HG03280 (cell line): ENCODE measurements around the gene CARMIL3.

Experiments used
- ATAC-seq: cut with Tn5 transposase; IDR thresholded peaks from one replicate; pipeline ENCODE4 v1.9.1; 2021; ENCODE audit warnings: mild to moderate bottlenecking, moderate library complexity; ENCODE audit not compliant: unreplicated experiment

Gene CARMIL3

DNA sequence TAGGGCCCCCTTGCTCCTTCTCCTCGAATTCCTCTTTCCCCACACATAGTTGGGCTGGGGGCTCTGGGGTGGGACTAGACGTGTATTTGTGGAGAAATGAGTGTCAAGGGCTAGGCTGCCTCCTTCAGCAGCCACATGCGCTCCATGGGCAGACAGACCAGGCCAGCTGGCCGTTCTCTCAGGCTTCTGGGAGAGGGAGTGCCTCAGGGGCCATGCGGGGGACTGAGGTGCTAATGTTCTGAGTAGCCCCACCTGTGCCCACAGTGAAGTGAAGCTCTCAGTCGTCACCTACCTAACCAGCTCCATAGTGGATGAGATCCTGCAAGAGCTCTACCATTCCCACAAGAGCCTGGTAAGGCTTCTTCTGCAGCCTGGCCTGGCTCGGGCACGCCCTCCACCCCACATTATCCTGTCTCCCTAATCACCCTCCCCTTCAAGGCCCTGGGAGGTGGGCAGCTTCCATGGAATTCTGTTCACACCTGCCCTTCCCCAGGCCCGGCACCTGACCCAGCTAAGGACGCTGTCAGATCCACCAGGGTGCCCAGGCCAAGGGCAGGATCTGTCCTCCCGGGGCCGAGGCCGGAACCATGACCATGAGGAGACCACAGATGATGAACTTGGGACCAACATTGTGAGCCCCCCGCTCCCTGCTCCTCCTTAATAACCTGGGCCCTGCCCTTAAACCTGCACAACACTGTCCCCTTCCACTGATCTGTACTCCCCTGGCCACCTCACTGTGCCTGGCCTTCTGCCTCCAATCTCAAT lies 10.6 kb downstream of the CARMIL3 start:
- no peak for ATAC-seq

DNA sequence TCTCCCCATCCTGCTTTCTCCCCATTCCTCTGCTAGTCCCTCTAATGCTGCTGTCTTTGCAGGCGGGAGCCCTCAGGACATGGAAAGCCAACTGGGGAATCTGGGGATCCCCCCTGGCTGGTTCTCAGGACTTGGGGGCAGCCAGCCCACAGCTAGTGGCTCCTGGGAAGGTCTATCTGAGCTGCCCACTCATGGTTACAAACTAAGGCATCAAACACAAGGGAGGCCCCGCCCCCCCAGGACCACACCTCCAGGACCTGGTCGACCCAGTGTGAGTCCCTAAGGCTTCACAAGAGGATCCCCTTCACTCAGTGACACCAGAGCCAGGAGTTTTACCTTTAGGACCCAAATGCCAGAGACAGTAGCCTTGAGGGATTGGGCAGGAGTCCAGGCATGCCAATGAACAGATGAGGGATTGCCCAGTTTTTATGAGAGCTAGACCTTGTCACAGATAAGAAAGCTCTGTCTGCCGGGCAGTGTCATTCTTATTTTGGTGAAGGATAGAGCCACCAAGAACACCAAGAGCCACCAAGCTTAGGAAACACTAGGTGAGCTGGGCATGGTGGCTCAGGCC lies 11.5 kb downstream of the CARMIL3 start:
- no peak for ATAC-seq

DNA sequence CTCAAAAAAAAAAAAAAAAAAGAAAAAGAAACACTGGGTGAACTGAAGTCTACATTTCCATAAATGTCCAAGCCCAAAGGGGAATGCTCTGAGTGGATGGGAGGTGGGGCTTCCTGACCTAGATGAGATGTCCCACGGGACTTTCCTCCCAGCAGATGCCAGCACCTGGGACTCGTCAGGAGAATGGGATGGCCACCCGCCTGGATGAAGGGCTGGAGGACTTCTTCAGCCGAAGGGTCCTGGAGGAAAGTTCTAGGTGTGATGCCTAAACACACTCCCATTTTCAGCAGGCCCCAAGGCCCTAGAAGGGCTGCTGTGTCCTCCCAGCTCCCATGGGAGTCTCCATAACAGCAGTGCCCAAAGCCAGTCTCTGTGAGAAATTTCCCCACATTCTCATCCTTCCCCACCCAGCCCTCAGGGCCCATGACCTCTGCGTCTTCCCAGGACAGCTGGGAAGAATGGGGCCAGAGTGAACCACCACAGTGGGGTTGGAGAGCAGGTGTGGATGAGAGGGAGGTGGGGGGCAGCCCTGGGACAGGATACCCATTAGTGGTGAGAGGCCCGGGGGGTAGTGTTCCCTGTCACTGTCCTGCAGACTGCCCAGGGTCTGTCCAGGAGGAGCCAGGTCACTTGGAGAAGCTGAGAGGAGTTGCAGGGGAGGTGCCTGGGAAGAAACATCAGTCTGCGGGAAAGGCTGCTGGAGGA lies 12.4 kb downstream of the CARMIL3 start:
- ATAC-seq, result no peak

DNA sequence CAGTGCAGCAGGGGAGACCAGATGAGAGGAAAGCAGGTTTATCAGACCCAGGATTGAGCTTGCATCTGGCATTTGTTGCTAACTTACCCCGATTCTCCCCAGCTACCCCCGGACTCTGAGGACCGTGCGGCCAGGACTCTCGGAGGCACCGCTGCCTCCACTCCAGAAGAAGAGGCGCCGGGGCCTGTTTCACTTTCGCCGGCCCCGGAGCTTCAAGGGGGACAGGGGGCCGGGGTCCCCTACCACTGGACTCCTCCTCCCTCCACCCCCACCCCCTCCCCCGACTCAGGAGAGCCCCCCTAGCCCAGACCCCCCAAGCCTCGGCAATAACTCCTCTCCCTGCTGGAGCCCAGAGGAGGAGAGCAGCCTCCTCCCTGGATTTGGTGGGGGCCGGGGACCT lies 13.0 kb downstream of the CARMIL3 start:
- no peak for ATAC-seq

DNA sequence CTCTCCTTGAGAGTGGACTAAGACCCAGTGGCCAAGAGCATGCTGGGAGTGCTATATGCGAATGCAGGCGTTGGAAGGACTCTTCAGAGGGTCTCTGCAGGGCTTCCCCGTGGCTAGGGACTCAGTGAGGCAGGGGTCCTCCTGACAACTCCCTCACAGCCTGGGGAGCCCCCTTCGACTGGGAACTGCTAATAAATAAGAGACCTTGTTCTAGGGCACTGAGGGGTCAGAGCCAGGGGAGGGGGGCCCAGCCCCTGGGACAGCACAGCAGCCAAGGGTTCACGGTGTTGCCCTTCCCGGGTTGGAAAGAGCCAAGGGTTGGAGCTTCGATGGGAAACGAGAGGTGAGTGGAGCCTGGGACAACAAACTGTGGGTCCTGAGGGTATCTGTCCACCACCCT lies 13.6 kb downstream of the CARMIL3 start:
- ATAC-seq, result no peak

DNA sequence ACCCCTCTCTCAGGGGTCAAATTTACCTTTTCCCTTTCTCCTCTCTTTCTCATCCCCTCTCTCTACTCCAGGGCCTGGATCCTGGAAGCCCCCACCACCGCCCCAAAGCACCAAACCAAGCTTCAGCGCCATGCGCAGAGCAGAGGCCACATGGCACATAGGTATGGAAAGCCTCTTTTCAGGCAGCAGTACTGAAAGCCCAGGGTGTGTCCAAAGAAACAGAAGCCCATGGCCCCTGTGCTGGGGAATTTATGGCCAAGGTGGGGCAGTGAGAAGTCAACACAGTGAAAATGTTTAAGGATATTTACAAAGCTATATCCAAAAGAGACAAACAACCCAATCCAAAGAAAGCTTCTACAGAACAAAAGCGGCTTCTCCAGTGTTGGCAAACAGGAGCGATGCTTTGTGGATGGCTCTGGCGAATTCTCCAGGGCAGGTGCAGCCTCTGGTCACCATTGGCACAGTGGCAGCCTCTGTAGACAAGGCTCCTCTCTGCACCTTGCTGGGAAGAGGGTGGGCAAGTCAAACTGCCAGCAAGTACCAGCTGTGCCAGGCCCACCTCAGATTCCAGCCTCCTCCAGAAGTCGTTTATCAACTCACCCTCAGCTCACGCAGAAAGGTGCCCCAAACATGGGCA lies 14.8 kb downstream of the CARMIL3 start:
- ATAC-seq, result no peak

DNA sequence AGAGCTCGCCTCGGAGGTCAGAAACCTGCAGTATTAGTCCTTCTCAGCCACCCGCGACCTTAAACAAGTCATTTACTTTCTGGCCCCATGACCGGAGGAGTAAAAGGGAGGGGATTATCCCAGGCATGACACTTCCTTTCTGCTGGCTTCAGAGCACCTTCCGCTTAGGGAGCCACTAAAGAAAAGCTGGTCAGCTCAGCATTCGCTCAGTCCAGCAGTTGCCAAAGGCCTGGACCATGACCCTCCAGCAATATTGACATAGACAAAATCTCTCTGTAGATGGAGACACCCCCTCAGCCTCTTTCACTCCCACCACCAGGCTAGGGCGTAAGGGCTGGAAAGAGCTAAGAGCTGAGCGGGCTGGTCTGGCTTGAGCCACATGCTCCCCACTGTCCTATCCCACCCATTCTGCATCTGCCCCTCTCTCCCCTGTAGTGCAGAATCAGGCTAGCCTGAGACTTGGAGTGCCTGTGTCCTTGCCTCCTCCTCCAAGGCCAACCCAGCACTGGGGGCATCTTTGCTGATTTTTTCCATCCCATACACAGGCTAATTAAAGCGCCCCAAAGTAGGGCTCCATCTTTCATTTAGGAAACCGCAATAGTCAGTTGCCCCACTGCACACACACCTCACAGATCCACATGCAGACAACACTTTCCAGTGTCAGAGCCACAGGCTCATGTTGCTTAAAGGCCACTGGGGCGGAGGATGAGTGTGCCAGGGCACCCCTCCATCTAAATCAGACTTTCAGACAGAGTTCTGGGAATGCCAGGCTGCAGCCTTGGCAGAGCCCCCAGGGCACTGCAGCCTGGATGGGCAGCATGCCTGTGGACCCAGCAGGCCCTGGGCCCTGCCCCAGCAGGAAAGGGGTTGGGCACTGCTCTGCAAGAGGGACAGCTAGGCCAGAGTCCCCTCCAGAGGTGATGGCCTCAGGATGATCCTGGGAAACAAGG lies 15.6 kb downstream of the CARMIL3 start:
- no peak for ATAC-seq

DNA sequence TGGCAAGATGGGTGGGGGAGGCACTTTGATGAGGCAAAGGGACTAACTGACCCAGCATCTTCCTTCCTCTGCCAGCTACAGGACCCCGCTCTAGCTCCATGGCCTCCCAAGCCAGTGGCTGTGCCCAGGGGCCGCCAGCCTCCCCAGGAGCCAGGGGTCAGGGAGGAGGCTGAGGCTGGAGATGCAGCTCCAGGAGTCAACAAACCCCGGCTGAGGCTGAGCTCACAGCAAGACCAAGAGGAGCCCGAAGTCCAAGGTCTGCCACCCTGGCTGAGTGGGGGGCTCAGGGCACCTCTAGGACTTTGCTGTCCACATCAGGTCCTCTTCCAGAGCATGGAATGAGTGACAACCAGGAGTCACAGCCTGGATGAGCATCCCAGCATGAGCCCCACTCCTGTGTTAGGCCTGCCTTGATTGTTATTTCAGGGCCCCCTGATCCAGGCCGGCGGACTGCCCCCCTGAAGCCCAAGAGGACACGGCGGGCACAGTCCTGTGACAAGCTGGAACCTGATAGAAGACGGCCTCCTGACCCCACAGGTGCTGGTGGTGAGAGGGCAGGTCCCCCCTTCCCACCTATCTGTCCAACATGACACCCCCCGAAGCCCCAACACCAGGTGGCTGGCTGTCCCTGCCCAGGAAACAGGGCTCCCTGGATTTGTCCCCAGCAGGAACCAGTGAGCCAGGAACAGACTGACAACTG lies 17.1 kb downstream of the CARMIL3 start:
- no peak for ATAC-seq

DNA sequence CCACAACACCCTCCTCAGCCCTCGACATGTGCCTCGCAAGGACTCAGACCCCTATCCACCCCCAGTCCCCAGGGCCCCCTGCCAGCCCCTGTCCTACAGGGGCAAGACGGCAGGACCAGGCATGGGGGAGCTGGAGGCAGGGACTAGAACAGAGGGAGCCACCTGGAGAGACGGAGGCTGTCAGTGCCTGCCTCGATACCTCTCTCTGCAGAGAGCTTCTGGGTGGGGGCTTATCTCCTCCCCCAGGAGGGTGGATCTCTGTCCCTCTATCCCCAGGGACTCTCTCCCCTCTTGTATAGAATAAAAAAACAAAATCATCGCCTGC lies 17.6 kb downstream of the CARMIL3 start:
- ATAC-seq, result no peak

DNA sequence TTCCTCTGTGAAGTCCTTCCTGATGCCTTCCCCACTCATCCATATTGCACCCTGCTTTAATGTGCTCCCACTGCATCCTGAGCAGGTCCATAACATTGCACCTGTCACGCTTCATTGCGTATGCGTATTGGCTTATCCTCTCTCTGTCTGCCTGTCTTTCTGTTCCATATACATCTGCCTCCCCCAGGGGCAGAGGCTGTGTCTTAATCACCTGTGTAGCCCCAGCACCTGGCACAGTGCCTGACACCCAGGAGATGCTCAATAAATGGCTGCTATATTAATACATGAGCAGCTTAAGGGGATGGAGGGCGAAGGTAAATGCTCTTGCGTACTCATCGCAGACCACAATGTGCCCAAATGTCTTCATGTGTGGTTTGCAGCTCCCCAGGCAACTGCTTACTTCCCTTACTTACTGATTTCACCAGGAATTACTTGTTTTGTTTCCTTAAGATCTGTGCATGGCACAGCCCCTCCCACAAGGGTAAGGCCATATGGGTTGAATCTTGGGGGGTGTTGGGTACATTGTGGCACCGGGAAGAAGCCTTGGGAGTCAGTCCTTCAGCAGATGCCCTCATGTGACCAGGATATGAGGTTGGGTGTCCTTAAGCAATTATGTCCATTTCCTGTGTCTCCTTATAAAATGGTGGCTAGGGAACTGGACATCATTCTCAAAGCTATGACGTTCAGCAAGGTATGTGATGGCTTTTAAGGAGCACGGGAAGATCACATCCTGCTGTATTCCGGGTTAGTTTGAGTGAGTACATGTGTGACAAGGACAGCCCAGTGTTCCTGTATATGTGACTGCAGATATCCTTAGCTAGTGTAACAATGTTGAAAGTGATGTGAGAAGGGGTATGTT lies 18.7 kb downstream of the CARMIL3 start:
- ATAC-seq, result no peak

DNA sequence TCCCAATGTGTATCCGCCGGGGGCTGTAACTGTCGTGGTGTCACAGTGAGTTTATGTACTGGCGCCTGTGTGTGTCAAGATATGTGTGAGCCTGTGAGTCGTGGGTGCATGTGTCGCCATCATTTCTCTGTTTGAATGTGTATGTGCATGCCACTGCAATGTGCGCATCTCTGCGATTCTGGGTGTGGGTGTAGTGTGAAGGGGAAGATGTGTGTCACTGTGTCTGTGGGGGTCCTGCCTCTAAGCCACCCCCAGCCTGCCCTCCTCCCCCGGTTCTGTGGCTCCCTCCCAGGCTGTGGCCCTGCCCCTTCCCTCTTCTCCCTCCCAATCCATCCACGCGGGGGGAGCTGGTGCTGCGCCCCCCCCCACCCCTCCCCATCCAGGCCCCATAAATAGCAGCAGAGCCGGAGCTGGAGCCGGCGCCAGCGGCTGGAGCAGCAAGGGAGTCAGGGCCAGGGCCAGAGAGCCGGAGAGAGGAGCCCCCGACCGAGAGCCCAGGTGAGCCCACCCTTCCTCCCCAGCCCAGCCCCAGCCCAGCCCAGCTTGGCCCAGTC lies 19.4 kb downstream of the CARMIL3 start, which contains the start of gene CPNE6:
TSS of gene CPNE6 (plus strand) at position 419 of the 554 bp plus-strand sequence. CDS start 1,375 bp downstream, outside the sequence.
- ATAC-seq, result no peak

DNA sequence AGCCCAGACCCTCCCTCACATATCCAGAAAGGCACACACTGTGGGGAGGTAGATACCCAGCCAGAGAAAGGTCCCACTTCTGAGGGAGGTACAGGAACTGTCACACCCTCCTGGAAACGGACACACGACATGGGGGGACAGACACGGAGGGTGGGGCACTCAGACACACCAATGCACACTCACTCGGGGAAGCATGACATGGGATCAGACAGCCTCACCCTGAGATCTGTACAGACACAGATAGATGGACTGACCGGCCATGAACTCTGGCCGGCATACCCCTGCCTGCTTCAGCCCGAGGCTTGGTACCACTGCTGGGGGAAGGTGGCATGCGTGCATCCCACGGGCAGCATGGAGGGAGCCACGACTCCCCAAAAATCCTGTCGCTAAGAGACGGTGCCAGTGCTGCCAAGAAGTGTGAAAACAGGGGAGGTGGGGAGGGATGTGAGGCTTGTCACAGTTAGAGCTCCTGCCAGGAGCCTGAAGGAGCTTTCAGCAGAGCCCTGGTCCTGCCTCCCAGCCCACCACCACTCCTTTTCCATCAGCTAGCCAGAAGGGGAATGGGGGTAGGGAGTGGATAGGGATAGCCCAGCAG lies 20.1 kb downstream of the CARMIL3 start:
- no peak for ATAC-seq

DNA sequence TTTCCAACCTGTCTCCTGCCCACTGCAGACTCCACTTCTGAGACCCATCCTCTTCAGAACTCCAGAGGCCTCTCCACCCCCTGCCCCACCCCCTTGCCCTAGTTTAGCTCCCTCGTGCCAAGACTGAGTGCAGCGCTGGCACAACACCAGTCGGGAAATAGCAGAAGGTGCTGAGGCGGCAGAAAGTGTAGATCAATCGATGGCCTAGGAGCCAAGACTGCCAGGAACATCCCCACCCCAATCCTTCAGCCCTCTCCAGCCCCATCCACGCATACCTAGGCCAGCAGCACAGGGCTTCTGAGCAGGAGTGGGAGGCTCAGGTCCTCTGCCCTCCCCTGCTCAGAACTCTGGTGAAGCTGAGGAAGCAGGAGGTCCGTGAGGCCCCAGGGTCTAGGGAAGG lies 20.6 kb downstream of the CARMIL3 start:
- no peak for ATAC-seq

DNA sequence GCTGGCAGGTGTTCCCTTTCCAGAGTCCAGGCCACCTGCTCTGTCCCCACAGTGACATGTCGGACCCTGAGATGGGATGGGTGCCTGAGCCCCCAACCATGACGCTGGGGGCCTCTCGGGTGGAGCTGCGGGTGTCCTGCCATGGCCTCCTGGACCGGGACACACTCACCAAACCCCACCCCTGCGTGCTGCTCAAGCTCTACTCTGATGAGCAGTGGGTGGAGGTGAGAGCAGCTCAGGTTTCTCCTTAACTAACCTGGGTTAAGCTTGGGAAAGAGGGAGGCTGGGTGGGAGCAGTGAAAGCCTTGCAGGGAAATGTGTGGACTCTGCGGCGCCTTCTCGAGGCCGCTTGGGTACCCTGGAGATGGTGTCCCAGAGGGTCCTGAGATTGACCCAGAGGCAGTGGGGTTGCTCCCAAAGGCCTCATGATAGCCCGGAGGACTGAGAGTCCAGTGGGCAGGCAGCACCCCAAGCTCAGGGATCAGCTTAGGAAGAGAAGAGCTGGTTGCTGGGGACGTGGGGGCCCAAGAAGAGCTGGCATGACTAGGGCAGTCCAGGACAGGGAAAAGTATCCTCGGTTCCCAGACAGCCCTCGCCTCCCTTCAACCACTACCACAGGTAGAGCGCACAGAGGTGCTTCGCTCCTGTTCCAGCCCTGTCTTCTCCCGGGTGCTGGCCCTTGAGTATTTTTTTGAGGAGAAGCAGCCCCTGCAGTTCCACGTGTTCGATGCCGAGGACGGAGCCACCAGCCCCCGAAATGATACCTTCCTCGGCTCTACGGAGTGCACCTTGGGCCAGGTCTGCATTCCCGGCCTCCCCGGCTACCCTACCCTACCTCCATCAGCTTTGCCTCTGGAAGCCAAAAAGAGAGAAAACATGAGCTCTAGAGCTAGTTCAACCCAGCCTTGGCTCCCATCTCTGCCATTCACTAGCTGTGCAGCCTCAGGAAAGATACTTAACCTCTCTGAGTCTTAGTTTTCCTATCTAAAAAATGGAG lies 21.4 kb downstream of the CARMIL3 start:
- no peak for ATAC-seq

DNA sequence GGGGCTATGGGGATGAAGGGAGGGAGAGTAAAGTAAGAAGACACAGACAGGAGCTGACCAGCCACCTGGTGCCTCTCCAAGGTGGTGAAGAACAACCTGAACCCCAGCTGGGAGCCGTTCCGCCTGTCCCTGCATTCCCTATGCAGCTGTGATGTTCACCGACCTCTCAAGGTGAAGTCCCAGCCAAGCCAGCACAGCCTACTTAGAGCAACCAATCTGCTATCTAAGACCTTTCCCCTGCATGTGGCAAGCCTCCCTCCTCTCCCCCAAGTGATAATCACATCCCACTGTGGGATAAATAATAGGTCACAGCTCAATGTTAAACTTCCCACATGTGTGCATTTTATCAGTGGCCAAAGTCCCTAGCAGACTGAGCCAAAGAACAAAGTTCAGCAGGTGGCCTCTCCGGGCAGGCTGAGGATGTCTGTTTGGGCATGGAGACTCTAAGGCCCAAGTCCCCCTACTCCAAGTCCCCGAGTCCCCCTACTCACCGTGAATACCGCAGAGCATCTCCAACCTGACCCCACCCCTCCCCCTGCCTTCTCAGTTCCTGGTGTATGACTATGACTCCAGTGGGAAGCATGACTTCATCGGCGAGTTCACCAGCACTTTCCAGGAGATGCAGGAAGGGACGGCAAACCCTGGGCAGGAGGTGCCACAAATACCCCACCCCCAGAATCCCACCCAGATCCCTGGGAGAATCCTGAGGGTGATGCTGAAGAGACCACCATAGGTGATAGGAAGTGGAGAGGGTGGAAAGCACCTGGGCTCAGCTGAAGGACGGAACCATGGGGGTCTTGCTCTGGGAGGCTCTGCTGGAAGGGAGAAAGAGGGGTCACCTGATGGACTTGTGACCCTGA lies 23.0 kb downstream of the CARMIL3 start:
- no peak for ATAC-seq
